HCT116 (cell line): ENCODE results near the gene GNAI1. TPM values are rescaled to one million over a fixed set of nuclear protein-coding genes. Genes with fewer than 3 reads are reported as not detected.

ENCODE experiments used
- ATAC-seq: fragments of 200-7000 bp; cut with Tn5 transposase; 2 replicates; pipeline ENCODE4 v1.9.1; 2020; ENCODE audit warnings: mild to moderate bottlenecking, moderate library complexity
- BruUV-seq: library from RNA; stranded (reverse); fragments of 400-500 nt; replicated peaks from 2 replicates; lab custom pipeline; 2021; lab: Mats Ljungman, UMichigan
- CTCF ChIA-PET: fragments of 300-600 bp; sonication (Branson Sonifier 250); formaldehyde crosslinking; loops from one replicate; lab custom pipeline; 2021; ENCODE audit warnings: antibody characterized with exemption; lab: Charles Lee
- POLR2A ChIA-PET: fragments of 300-600, 350-600 bp; sonication (Branson Sonifier 250); formaldehyde crosslinking; loops from one replicate; lab custom pipeline; 2021; ENCODE audit warnings: antibody characterized with exemption; lab: Charles Lee
- RAD21 ChIA-PET, 2 experiments: fragments of 300-600 bp; sonication (Branson Sonifier 250); formaldehyde crosslinking; loops; one replicate each; lab custom pipeline; 2023; ENCODE audit warnings: low total read pairs in 2 of 2; ENCODE audit not compliant: uncharacterized antibody in 2 of 2, unreplicated experiment in 2 of 2, low non-redundant PET in 1 of 2; lab: Charles Lee
- DNase-seq: peaks from one replicate; pipeline ENCODE4 v3.0.0-alpha.2; 2010; ENCODE audit warnings: low read depth, low spot score
- H2AFZ ChIP-seq: fragments of 200-600 bp; shearing (Covaris generic), sonication (generic); 2 replicates; pipeline ENCODE4 v1.6.1; 2017; ENCODE audit warnings: low read depth, mixed run types, mixed read lengths, antibody characterized with exemption, low read length; ENCODE audit not compliant: poor library complexity, severe bottlenecking
- H3K27ac ChIP-seq: 2 replicates; pipeline ENCODE4 v1.5.1; 2012; ENCODE audit warnings: low read depth, low read length
- H3K27me3 ChIP-seq: fragments of 200-600 bp; sonication (generic); 2 replicates; pipeline ENCODE4 v1.6.1; 2016; ENCODE audit warnings: mixed run types, low read length, mixed read lengths; ENCODE audit not compliant: insufficient read depth
- H3K36me3 ChIP-seq, 2 experiments: fragments of 200-500 bp in 1 of 2; fragments of 200-600 bp in 1 of 2; sonication (Bioruptor generic) in 1 of 2; sonication (generic) in 1 of 2; 2 replicates each; pipeline versions ENCODE4 v1.5.1 to v1.6.1; 2014 to 2016; ENCODE audit warnings: low read length in 2 of 2, inconsistent platforms in 1 of 2, mixed read lengths in 1 of 2, mixed run types in 1 of 2; ENCODE audit not compliant: insufficient read depth in 2 of 2, control insufficient read depth in 1 of 2
- H3K4me1 ChIP-seq, 2 experiments: fragments of 200-600 bp in 1 of 2; sonication (generic) in 1 of 2; 2 replicates each; pipeline versions ENCODE4 v1.5.1 to v1.6.1; 2012 to 2017; ENCODE audit warnings: low read length in 2 of 2, inconsistent platforms in 1 of 2, mild to moderate bottlenecking in 1 of 2, mixed read lengths in 1 of 2, mixed run types in 1 of 2, moderate library complexity in 1 of 2; ENCODE audit not compliant: insufficient read depth in 2 of 2, control insufficient read depth in 1 of 2
- H3K4me2 ChIP-seq: fragments of 200-600 bp; sonication (generic); 2 replicates; pipeline ENCODE4 v1.6.1; 2017; ENCODE audit warnings: mixed run types, low read length, mixed read lengths
- H3K4me3 ChIP-seq, 2 experiments: fragments of 200-600 bp in 1 of 2; sonication (generic) in 1 of 2; replicated peaks in 1 of 2; 2 replicates each; pipeline ENCODE4 v1.5.1; 2011 to 2016; ENCODE audit warnings: low read length in 2 of 2, control low read depth in 1 of 2, low read depth in 1 of 2, mild to moderate bottlenecking in 1 of 2, mixed read lengths in 1 of 2, mixed run types in 1 of 2
- H3K79me2 ChIP-seq: fragments of 200-600 bp; sonication (generic); 2 replicates; pipeline ENCODE4 v1.6.1; 2017; ENCODE audit warnings: mild to moderate bottlenecking, mixed run types, low read length, moderate library complexity, mixed read lengths; ENCODE audit not compliant: insufficient read depth
- H3K9ac ChIP-seq: fragments of 200-600 bp; sonication (generic); 2 replicates; pipeline ENCODE4 v1.6.1; 2016; ENCODE audit warnings: low read length, mixed read lengths
- H3K9me2 ChIP-seq: fragments of 200-600 bp; sonication (generic), shearing (Covaris generic); 2 replicates; pipeline ENCODE4 v1.6.1; 2017; ENCODE audit warnings: mixed run types, mild to moderate bottlenecking, moderate library complexity; ENCODE audit not compliant: insufficient read depth
- H3K9me3 ChIP-seq, 2 experiments: fragments of 200-500 bp in 1 of 2; fragments of 200-600 bp in 1 of 2; sonication (Bioruptor generic) in 1 of 2; sonication (generic) in 1 of 2; 2 replicates each; pipeline ENCODE4 v1.6.1; 2014 to 2017; ENCODE audit warnings: low read length in 2 of 2, mixed read lengths in 2 of 2, inconsistent platforms in 1 of 2, low read depth in 1 of 2, mild to moderate bottlenecking in 1 of 2, mixed run types in 1 of 2, moderate library complexity in 1 of 2; ENCODE audit not compliant: control insufficient read depth in 1 of 2, insufficient read depth in 1 of 2
- H4K20me1 ChIP-seq: fragments of 200-600 bp; sonication (generic), shearing (Covaris generic); 2 replicates; pipeline ENCODE4 v1.6.1; 2017; ENCODE audit warnings: mixed run types, mild to moderate bottlenecking, moderate library complexity; ENCODE audit not compliant: insufficient read depth
- CEBPB ChIP-seq: IDR thresholded peaks from 2 replicates; pipeline ENCODE4 v1.6.1; 2012; ENCODE audit warnings: low read depth
- EGR1 ChIP-seq: IDR thresholded peaks from 2 replicates; pipeline ENCODE4 v1.6.1; 2012; ENCODE audit warnings: low read depth
- EZH2phosphoT487 ChIP-seq: fragments of 200-600 bp; IDR thresholded peaks from 2 replicates; pipeline ENCODE4 v1.6.1; 2018; ENCODE audit warnings: antibody characterized with exemption, borderline replicate concordance
- JUND ChIP-seq: IDR thresholded peaks from 2 replicates; pipeline ENCODE4 v1.6.1; 2012
- MAX ChIP-seq: IDR thresholded peaks from 2 replicates; pipeline ENCODE4 v1.6.1; 2012
- POLR2A ChIP-seq: IDR thresholded peaks from 2 replicates; pipeline ENCODE4 v1.7.0; 2011; ENCODE audit warnings: borderline replicate concordance; ENCODE audit not compliant: insufficient read depth, insufficient read length; ENCODE audit errors: extremely low read depth
- POLR2AphosphoS5 ChIP-seq: IDR thresholded peaks from 2 replicates; pipeline ENCODE4 v1.6.1; 2011; ENCODE audit warnings: mild to moderate bottlenecking, low read depth, low read length, moderate library complexity
- RAD21 ChIP-seq: IDR thresholded peaks from 2 replicates; pipeline ENCODE4 v1.6.1; 2012; ENCODE audit warnings: low read depth, mild to moderate bottlenecking
- REST ChIP-seq: IDR thresholded peaks from 2 replicates; pipeline ENCODE4 v1.6.1; 2012; ENCODE audit warnings: low read depth
- SP1 ChIP-seq: IDR thresholded peaks from 2 replicates; pipeline ENCODE4 v1.6.1; 2012; ENCODE audit warnings: low read depth
- SRF ChIP-seq: IDR thresholded peaks from 2 replicates; pipeline ENCODE4 v1.6.1; 2012; ENCODE audit warnings: low read depth
- TCF7L2 ChIP-seq: IDR thresholded peaks from 2 replicates; pipeline ENCODE4 v1.7.0; 2011; ENCODE audit warnings: borderline replicate concordance, inconsistent platforms; ENCODE audit not compliant: insufficient read depth, insufficient read length; ENCODE audit errors: extremely low read depth
- ZNF274 ChIP-seq: fragments of 200-500 bp; sonication (Bioruptor generic); IDR thresholded peaks from 2 replicates; pipeline ENCODE4 v1.6.1; 2014; ENCODE audit warnings: mild to moderate bottlenecking, low read depth, low read length, inconsistent platforms
- intact Hi-C: fragments of 100-400 bp; cut with micrococcal nuclease; formaldehyde crosslinking; loops from 2 replicates; pipeline ENCODE4 v1.10.0; 2022
- total RNA-seq: library from RNA; stranded (reverse); gene quantifications from one replicate; pipeline ENCODE4 v1.2.1, GENCODE V29; 2021; ENCODE audit not compliant: unreplicated experiment
- TF ChIP-seq, protein P1 (sequence below): IDR thresholded peaks from 2 replicates; pipeline ENCODE4 v1.6.1; 2012

GNAI1 gene
- total RNA-seq, 1 experiment from 2014 or later: 148 TPM

- POLR2A ChIA-PET: no interaction called here
- CTCF ChIA-PET: no interaction called here
- intact Hi-C loops: no loop called here
- Histone ChIP-seq H3K79me2 (peaks cover 100% of the 10 kb centered on the region), H2AFZ (no peak overlapping the region), H3K4me1 (peaks cover 31 to 49% of the 10 kb centered on the region in 2 experiments), H3K9me3 (no peaks in the 10 kb centered on the region), H3K9me2 (no peaks in the 10 kb centered on the region), H3K4me3 (no peak overlapping the region), H3K4me2 (no peak overlapping the region), H4K20me1 (peaks cover 17% of the 10 kb centered on the region; the same call in 1 of the 2 replicates), H3K27ac (no peak overlapping the region), H3K27me3 (no peaks in the 10 kb centered on the region), H3K36me3 (peaks cover 0 to 11% of the 10 kb centered on the region in 2 experiments; a peak in 2 of 4 replicates), H3K9ac (no peak overlapping the region)
- TF ChIP-seq TCF7L2 (no peak), POLR2A (no peak), REST (no peak), SP1 (no peak), JUND (no peak), CEBPB (no peak), MAX (no peak), POLR2AphosphoS5 (no peak), EZH2phosphoT487 (no peak), EGR1 (no peak), SRF (no peak), RAD21 (no peak), ZNF274 (no peak)
- TF ChIP-seq, protein P1, sequence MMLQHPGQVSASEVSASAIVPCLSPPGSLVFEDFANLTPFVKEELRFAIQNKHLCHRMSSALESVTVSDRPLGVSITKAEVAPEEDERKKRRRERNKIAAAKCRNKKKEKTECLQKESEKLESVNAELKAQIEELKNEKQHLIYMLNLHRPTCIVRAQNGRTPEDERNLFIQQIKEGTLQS: no peak
- RAD21 ChIA-PET: no interaction called here
- ATAC-seq (no peak), DNase-seq (no peak)
- BruUV-seq: TSS peak; percentile 16
Observed at GRCh38 chr7:80189638-80190037, 55.0 kb downstream of the GNAI1 start.
